ENCODE data around the gene SLC24A3. TPM values are rescaled to one million over a fixed set of nuclear protein-coding genes. Genes with fewer than 3 reads are reported as not detected.

The SLC24A3 gene
- total RNA-seq, 2 experiments from 2014 or later, result not detected

DNA sequence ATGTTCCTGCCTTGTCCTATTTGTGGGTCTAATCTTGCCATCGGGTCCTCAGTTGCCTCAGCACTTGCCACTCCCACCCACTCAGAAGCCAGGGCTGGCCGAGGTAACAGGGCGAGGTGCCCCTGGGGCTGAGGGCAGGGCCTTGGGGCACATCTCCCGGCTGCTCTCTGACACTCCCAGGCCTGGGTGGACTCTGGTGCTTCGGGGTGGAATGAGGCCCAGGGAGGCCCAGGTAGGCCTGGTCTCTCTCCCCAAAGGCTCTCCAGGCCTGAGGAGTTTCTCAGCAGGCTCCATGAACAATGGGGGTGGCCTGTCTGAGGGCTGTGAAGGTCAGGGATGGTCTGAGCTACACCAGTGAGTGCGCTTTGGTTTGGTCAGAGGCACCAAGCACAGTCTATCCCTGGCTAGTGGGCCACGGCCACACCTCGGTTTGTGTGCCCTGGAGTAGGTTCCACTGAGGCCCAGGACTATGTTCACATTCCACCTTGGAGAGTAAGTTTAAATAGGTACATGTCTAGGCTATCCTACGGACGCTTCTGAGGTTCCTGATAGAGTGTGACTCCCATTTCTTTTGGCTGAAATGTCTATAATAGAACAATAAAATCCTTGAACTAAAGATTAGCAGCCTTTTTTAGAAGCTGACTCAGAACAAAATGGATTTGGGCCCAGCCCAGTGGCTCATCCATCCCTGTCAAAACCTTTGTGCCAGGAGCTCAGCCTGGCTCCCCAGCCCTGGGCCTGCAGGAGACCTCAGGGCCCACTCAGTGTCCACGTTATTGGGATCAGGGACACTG lies 78.8 kb downstream of the SLC24A3 start:
- no peak for DNase-seq
- Mint-ChIP-seq H3K27ac (no peak overlapping the region), H3K36me3 (no peaks in the 10 kb centered on the region), H3K27me3 (peaks cover 3% of the 10 kb centered on the region), H3K4me1 (no peaks in the 10 kb centered on the region), H3K4me3 (no peak overlapping the region), H3K9me3 (ENCODE audit: low read depth) (no peaks in the 10 kb centered on the region)
- CTCF ChIA-PET, result interaction anchor here (1.5 kb wide), 1 partner anchor 48 kb away, joined by 3 read pairs; no protein-coding TSS in a partner anchor
- no peak for ATAC-seq

DNA sequence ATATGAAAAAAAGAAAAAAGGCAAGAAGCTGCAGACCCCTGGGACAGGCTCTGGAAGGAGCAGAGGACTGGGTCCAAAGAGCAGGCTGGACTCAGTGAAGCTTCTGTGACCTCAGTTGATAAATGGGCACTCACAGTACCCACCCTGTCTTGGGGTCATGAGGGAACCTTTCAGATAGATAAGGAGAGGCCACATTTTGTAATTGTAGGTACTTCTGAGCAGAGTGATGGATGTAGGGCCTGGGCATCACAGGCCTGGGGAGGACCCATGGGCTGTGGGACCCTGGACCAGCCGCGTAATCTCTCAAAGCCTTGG lies 79.3 kb downstream of the SLC24A3 start:
- CTCF ChIA-PET, result no interaction called here
- no peaks in the 10 kb centered on the region for H3K9me3 Mint-ChIP-seq (ENCODE audit: low read depth)
- H3K27ac Mint-ChIP-seq, result no peak overlapping the region
- no peak overlapping the region for H3K4me3 Mint-ChIP-seq
- no peaks in the 10 kb centered on the region for H3K36me3 Mint-ChIP-seq
- no peaks in the 10 kb centered on the region for H3K4me1 Mint-ChIP-seq
- peaks cover 8% of the 10 kb centered on the region for H3K27me3 Mint-ChIP-seq
- DNase-seq, result no peak
- ATAC-seq, result no peak

DNA sequence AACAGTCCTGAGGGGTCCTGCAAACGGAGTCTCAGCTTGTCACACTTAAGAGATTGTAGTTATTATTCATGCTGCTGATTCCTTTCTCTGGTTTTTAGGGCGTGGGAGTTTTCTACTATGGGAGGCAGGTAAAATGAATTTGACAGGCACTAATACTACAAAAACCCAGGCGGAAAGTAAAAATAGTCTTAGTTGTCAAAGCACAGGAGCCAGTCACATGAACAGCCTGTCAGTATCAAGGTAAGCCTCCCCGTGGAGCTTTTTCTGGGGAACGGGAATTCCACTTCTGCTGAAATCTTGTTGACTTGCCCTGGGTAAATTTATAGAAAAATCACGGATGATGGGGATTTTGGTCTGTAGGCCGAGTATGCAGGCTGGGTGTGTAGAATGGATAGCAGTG lies 79.8 kb downstream of the SLC24A3 start:
- Mint-ChIP-seq H3K9me3 (ENCODE audit: low read depth) (no peaks in the 10 kb centered on the region), H3K4me3 (no peak overlapping the region), H3K4me1 (no peaks in the 10 kb centered on the region), H3K36me3 (no peaks in the 10 kb centered on the region), H3K27ac (no peak overlapping the region), H3K27me3 (peaks cover 11% of the 10 kb centered on the region)
- ATAC-seq, result no peak
- DNase-seq, result no peak
- CTCF ChIA-PET, result no interaction called here

DNA sequence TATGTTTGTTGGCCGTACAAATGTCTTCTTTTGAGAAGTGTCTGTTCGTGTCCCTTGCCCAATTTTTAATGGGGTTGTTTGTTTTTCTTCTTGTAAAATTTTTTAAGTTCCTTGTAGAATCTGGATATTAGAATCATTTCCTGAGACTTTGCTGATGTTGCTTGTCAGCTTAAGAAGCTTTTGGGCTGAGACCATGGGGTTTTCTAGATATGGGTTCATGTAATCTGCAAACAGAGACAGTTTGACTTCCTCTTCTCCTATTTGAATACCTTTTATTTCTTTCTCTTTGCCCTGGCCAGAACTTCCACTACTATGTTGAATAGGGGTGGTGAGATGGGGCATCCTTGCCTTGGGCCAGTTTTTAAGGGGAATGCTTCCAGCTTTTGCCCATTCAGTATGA lies 82.6 kb downstream of the SLC24A3 start:
- no peak overlapping the region for H3K27ac Mint-ChIP-seq
- H3K9me3 Mint-ChIP-seq (ENCODE audit: low read depth), result no peaks in the 10 kb centered on the region
- H3K27me3 Mint-ChIP-seq, result peaks cover 12% of the 10 kb centered on the region
- DNase-seq (no peak), ATAC-seq (no peak)
- no peaks in the 10 kb centered on the region for H3K4me1 Mint-ChIP-seq
- no peak overlapping the region for H3K4me3 Mint-ChIP-seq
- H3K36me3 Mint-ChIP-seq, result no peaks in the 10 kb centered on the region
- CTCF ChIA-PET, result no interaction called here

DNA sequence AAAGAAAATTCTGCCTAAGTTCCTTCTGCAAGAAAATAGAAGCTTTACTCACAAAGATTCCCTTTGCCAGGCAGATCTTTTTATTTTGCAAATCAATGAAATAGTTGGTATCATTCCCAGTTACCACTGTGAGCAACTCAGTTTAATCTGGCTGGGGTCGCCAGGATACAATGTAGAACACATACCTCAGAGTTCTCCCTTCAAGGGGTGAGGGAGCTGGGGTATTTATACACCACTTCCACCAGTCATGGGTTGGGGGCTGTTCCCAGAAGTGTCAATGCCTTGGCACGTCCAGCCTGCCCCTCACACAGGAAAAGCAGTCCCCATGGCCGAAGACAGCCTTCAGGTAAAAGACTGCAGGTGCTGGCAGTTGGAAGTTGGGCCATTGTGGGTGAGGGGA lies 86.2 kb downstream of the SLC24A3 start:
- CTCF ChIA-PET, result no interaction called here
- no peak for ATAC-seq
- H3K27me3 Mint-ChIP-seq, result peaks cover 12% of the 10 kb centered on the region
- no peaks in the 10 kb centered on the region for H3K36me3 Mint-ChIP-seq
- DNase-seq, result no peak
- no peaks in the 10 kb centered on the region for H3K4me1 Mint-ChIP-seq
- no peak overlapping the region for H3K4me3 Mint-ChIP-seq
- H3K27ac Mint-ChIP-seq, result no peak overlapping the region
- no peaks in the 10 kb centered on the region for H3K9me3 Mint-ChIP-seq (ENCODE audit: low read depth)

DNA sequence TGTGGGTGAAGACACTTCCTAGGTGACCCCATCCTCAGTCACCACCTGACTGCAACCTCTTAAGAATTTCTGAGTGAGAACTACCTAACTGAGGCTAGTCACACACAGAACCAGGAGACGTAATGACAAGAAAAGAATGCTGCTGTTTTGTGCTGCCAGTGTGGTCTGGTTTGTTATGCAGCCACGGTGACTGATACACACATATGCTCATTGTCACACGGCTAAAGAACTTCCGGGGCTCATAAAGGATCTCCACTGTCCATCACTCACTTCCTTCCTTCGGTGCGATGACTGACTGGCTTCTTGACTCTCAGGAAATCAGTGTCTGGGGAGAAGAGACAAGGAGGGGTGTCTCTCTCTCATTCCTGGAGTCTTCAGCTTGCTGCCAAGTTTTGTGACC lies 88.0 kb downstream of the SLC24A3 start:
- no peak overlapping the region for H3K27ac Mint-ChIP-seq
- CTCF ChIA-PET, result no interaction called here
- H3K9me3 Mint-ChIP-seq (ENCODE audit: low read depth), result no peaks in the 10 kb centered on the region
- peaks cover 12% of the 10 kb centered on the region for H3K27me3 Mint-ChIP-seq
- ATAC-seq (no peak), DNase-seq (no peak)
- H3K4me3 Mint-ChIP-seq, result no peak overlapping the region
- no peaks in the 10 kb centered on the region for H3K36me3 Mint-ChIP-seq
- no peaks in the 10 kb centered on the region for H3K4me1 Mint-ChIP-seq

DNA sequence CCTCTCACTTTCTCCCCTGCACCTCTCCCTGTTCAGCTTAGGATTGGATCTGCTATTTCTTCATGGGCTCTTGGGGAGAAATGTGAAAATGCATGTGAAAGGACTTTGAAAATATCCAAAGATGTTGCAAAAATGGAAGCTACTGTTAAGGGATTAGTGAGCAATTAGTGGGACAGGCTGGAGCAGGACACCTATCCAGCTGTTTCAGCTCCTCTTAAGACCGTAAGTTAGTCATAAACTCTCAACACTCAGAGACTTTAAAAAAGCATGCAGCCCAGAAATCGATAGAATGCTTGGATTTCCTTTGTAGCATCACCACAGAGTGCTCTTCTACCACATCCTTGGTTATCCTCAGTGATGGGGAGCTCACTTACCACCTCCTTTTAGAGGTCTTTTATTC lies 88.7 kb downstream of the SLC24A3 start:
- CTCF ChIA-PET, result no interaction called here

DNA sequence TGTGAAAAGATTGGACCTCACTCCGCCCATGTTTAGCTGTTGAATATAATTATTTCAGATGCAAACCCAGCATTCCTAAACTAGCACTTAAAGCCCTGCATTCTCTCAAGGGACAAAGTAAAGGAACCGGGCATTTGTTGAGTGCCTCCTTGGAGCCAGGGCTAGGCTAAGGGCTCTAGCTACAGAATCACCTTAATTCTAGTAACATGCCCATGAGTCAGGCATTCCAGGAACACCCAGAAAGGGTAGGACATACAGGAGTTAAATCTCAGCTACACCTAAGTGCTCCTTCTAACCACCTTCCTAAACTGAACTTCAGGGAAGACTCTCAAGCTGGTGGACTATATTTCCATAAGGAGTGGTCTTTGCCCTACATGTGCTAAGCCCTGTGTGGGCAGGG lies 89.4 kb downstream of the SLC24A3 start:
- Mint-ChIP-seq H3K27me3 (peaks cover 5% of the 10 kb centered on the region), H3K27ac (no peak overlapping the region), H3K36me3 (no peaks in the 10 kb centered on the region), H3K4me1 (no peaks in the 10 kb centered on the region), H3K4me3 (no peak overlapping the region), H3K9me3 (ENCODE audit: low read depth) (no peaks in the 10 kb centered on the region)
- ATAC-seq (no peak), DNase-seq (no peak)
- CTCF ChIA-PET, result no interaction called here

More for the DNA sequence above, 88.7 kb downstream of the SLC24A3 start:
- no peak overlapping the region for H3K4me3 Mint-ChIP-seq
- no peaks in the 10 kb centered on the region for H3K36me3 Mint-ChIP-seq
- ATAC-seq, result no peak
- no peaks in the 10 kb centered on the region for H3K4me1 Mint-ChIP-seq
- no peak for DNase-seq
- no peak overlapping the region for H3K27ac Mint-ChIP-seq
- H3K27me3 Mint-ChIP-seq, result peaks cover 10% of the 10 kb centered on the region
- H3K9me3 Mint-ChIP-seq (ENCODE audit: low read depth), result no peaks in the 10 kb centered on the region

DNA sequence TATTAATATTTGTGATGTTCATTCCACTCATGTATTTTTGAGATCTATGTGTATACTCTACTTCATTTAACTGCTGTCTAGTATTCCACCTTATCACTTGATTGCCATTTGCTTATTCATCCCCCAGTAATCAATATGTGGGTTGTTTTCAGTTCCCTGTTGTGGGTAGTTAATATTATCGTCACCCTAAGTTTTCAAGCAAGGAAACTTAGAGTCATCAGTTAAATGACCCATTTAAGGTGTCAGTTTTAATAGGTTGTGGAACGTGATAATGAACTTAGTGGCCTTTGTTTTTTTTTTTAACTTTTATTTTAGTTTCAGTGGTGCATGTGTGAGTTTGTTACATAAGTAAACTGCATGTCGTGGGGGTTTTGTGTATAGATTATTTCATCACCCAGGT lies 90.3 kb downstream of the SLC24A3 start:
- Mint-ChIP-seq H3K9me3 (ENCODE audit: low read depth) (no peaks in the 10 kb centered on the region), H3K27ac (no peak overlapping the region), H3K36me3 (no peaks in the 10 kb centered on the region), H3K4me3 (no peak overlapping the region), H3K27me3 (no peaks in the 10 kb centered on the region), H3K4me1 (no peaks in the 10 kb centered on the region)
- DNase-seq (no peak), ATAC-seq (no peak)
- CTCF ChIA-PET, result no interaction called here

DNA sequence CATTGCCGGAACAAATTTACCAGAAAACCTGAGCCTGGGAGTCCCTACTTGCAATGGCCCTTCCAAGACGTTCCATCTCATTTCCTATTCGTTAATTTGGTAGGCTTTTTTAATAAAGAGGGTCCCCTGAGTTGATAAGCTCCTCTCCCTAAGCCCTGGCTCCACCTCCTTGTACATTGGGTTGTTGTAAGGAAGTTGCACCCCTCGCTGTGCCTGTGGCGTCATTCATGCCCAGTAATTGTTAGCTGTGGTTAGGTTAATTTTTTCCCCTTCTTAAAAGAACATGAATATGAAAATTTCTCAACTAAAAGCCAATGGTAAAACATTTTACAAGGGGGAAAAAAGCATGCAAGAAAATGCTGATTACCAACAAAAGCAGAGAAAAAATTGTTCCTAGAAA lies 91.9 kb downstream of the SLC24A3 start:
- no peak overlapping the region for H3K4me3 Mint-ChIP-seq
- CTCF ChIA-PET, result no interaction called here
- H3K4me1 Mint-ChIP-seq, result no peaks in the 10 kb centered on the region
- H3K27ac Mint-ChIP-seq, result no peak overlapping the region
- H3K36me3 Mint-ChIP-seq, result no peaks in the 10 kb centered on the region
- ATAC-seq, result no peak
- no peak for DNase-seq
- no peaks in the 10 kb centered on the region for H3K27me3 Mint-ChIP-seq
- H3K9me3 Mint-ChIP-seq (ENCODE audit: low read depth), result no peaks in the 10 kb centered on the region

DNA sequence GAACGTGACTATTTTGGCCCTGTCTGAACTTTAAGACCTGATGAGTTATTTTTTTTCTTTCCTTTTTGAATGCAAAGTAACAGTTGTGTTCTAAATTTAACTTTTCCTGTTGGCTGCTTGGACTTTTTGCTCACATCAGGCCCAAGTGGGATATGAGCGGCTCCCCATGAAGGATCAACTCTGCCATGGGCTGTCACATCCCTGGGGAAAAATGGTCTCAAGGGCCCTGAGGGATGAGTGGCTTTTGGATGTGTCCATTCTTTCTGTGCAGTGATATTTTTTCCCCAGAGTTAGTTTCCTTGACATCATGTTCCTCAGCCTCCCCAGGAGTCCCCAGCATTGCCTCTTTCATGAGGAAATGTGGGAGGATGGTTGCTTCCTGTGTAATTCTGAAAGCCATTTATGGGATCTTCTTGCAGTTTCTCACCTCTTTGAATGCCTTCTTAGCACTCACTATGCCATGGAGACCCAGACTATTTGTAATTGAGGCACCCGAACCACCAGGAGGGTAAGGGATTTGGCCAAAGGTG lies 92.5 kb downstream of the SLC24A3 start:
- Mint-ChIP-seq H3K4me1 (no peaks in the 10 kb centered on the region), H3K9me3 (ENCODE audit: low read depth) (no peaks in the 10 kb centered on the region), H3K27ac (no peak overlapping the region), H3K36me3 (no peaks in the 10 kb centered on the region), H3K4me3 (no peak overlapping the region), H3K27me3 (no peaks in the 10 kb centered on the region)
- ATAC-seq, result no peak
- CTCF ChIA-PET, result no interaction called here
- no peak for DNase-seq

DNA sequence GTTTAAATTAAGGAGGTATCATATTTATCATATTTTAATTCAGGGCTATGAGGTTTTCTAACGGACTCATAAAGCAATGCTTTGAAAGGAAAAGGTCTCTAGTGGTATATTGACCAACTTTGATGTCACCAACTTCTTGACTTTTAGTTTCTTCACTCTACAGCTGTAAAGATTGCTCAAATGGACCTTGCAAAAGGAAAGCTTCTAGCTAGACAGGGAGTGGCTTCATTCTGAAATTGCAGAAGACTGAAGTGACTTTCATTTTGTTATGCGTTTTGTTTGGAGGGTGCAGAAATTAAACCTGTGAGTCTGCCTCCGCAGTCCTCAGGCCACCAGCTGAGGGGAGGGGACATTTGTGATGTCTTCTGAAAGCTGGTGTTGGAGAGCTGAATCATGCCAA lies 95.7 kb downstream of the SLC24A3 start:
- H3K4me1 Mint-ChIP-seq, result no peaks in the 10 kb centered on the region
- DNase-seq (no peak), ATAC-seq (no peak)
- CTCF ChIA-PET, result no interaction called here
- H3K36me3 Mint-ChIP-seq, result no peaks in the 10 kb centered on the region
- H3K27me3 Mint-ChIP-seq, result no peaks in the 10 kb centered on the region
- H3K4me3 Mint-ChIP-seq, result no peak overlapping the region
- no peak overlapping the region for H3K27ac Mint-ChIP-seq
- H3K9me3 Mint-ChIP-seq (ENCODE audit: low read depth), result no peaks in the 10 kb centered on the region

DNA sequence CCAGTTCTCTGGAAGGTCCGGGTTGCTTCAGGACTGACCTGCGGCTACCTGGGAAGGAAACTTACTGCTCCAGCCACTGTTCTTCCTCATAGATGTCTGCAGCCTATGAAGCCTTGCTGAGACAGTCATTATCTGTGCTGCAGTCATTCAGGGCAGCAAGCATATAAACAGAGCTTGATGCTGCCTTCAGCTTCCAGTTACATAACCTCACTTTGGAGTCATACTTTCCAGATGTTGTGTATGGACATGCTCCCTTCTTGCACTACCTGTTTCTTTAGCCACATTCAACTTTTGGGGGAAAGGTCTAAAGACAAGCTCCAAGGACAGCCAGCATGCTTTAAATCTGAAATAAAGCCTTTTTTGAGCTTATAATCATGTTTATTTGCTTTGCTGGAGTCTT lies 98.1 kb downstream of the SLC24A3 start:
- H3K4me1 Mint-ChIP-seq, result no peaks in the 10 kb centered on the region
- no peak overlapping the region for H3K4me3 Mint-ChIP-seq
- ATAC-seq (no peak), DNase-seq (no peak)
- H3K36me3 Mint-ChIP-seq, result no peaks in the 10 kb centered on the region
- H3K27ac Mint-ChIP-seq, result no peak overlapping the region
- no peaks in the 10 kb centered on the region for H3K27me3 Mint-ChIP-seq
- H3K9me3 Mint-ChIP-seq (ENCODE audit: low read depth), result no peaks in the 10 kb centered on the region
- CTCF ChIA-PET, result no interaction called here

DNA sequence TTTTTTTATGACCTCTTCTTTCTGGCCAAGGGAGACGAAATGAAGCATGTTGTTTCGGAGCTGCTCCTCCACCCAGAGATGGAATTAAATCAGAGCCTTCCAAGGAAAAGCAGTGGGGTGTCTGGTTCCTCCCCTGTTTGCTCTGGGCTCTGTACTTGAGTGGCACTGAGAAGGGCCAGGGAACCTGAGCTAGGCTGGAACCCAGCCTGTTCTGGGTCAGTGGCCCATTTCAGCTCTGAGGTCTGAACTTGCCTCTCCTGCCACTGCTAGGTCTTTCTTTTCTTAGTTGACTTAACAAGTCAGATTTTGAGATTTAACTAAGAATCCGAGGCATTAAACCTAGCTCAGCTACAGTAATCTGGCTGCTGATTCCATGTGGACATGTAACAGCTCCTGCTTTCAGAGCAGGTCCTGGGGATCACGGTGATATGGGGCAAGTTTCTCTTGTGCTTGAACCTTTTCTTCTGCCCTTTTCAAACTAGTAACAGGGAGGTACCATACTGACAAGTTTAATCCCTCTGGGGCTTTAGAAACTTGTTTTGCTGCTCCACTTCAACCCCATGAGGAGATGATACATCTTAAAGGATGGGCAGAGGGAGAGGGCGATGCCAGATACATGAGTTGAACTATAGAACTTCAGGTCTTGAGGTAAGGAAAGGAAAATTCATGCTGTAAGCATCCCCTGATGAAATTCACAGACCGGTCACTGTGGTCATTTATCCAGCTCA lies 101.1 kb downstream of the SLC24A3 start:
- Mint-ChIP-seq H3K36me3 (no peaks in the 10 kb centered on the region), H3K4me3 (no peak overlapping the region), H3K27me3 (no peaks in the 10 kb centered on the region), H3K27ac (no peak overlapping the region), H3K4me1 (peaks cover 9% of the 10 kb centered on the region), H3K9me3 (ENCODE audit: low read depth) (no peaks in the 10 kb centered on the region)
- DNase-seq, result no peak
- CTCF ChIA-PET, result no interaction called here
- ATAC-seq, result no peak
